Keratinocyte (primary cell): ENCODE measurements around the gene TLE7. TPM values are rescaled to one million over a fixed set of nuclear protein-coding genes. Genes with fewer than 3 reads are reported as not detected.

ENCODE experiments used
- DNase-seq: peaks from one replicate; pipeline ENCODE4 v3.0.0-alpha.2; 2011; ENCODE audit warnings: low read depth, missing footprints, low spot score
- FAIRE-seq: peaks from 2 replicates; lab custom pipeline; 2011; peaks lifted over from hg19 to GRCh38; lab: Jason Lieb, UNC
- H2AFZ ChIP-seq: 2 replicates; pipeline ENCODE4 v1.6.0; 2012; ENCODE audit warnings: low read length, control low read depth, inconsistent platforms; ENCODE audit not compliant: control insufficient read depth
- H3K27ac ChIP-seq: 2 replicates; pipeline ENCODE4 v1.5.1; 2011; ENCODE audit warnings: low read length; ENCODE audit not compliant: control insufficient read depth, insufficient read depth
- H3K27me3 ChIP-seq: 3 replicates; pipeline ENCODE4 v1.6.0; 2011; ENCODE audit warnings: low read length; ENCODE audit not compliant: control insufficient read depth, insufficient read depth; ENCODE audit errors: extremely low read depth
- H3K36me3 ChIP-seq, 2 experiments: 2 replicates in 1 of 2; 3 replicates in 1 of 2; pipeline ENCODE4 v1.5.1; 2011; ENCODE audit warnings: low read length in 2 of 2, mild to moderate bottlenecking in 1 of 2; ENCODE audit not compliant: control insufficient read depth in 2 of 2, insufficient read depth in 2 of 2; ENCODE audit errors: extremely low read depth in 1 of 2
- H3K4me1 ChIP-seq: 3 replicates; pipeline ENCODE4 v1.5.1; 2011; ENCODE audit warnings: low read length; ENCODE audit not compliant: control insufficient read depth, insufficient read depth; ENCODE audit errors: extremely low read depth
- H3K4me2 ChIP-seq: 3 replicates; pipeline ENCODE4 v1.6.0; 2011; ENCODE audit warnings: low read depth, low read length; ENCODE audit not compliant: control insufficient read depth, insufficient read depth; ENCODE audit errors: extremely low read depth
- H3K4me3 ChIP-seq, 3 experiments: fragments of 200-600 bp in 1 of 3; sonication (generic) in 1 of 3; 2 replicates in 2 of 3; 3 replicates in 1 of 3; pipeline ENCODE4 v1.5.1; 2011 to 2016; ENCODE audit warnings: low read length in 3 of 3, mild to moderate bottlenecking in 3 of 3, control low read depth in 2 of 3, inconsistent platforms in 1 of 3, low read depth in 1 of 3, mixed read lengths in 1 of 3, mixed run types in 1 of 3, moderate library complexity in 1 of 3; ENCODE audit not compliant: control insufficient read depth in 2 of 3, insufficient read depth in 2 of 3; ENCODE audit errors: extremely low read depth in 1 of 3
- H3K79me2 ChIP-seq: 2 replicates; pipeline ENCODE4 v1.6.0; 2012; ENCODE audit warnings: low read length; ENCODE audit not compliant: control insufficient read depth, insufficient read depth
- H3K9ac ChIP-seq: 3 replicates; pipeline ENCODE4 v1.6.0; 2011; ENCODE audit warnings: low read length; ENCODE audit not compliant: control insufficient read depth, insufficient read depth; ENCODE audit errors: extremely low read depth
- H3K9me1 ChIP-seq: 3 replicates; pipeline ENCODE4 v1.6.0; 2011; ENCODE audit warnings: low read length; ENCODE audit not compliant: control insufficient read depth, insufficient read depth; ENCODE audit errors: extremely low read depth
- H3K9me3 ChIP-seq: 2 replicates; pipeline ENCODE4 v1.5.1; 2012; ENCODE audit warnings: low read depth, low read length; ENCODE audit not compliant: control insufficient read depth
- H4K20me1 ChIP-seq: 3 replicates; pipeline ENCODE4 v1.6.0; 2011; ENCODE audit warnings: low read length; ENCODE audit not compliant: control insufficient read depth, insufficient read depth; ENCODE audit errors: extremely low read depth
- CTCF ChIP-seq, 3 experiments: IDR thresholded peaks in 1 of 3; conservative IDR thresholded peaks in 1 of 3; optimal IDR thresholded peaks in 1 of 3; 2 replicates in 2 of 3; 3 replicates in 1 of 3; pipeline versions ENCODE3 to v1.5.1; 2011; ENCODE audit warnings: low read length in 3 of 3, mild to moderate bottlenecking in 3 of 3, moderate library complexity in 2 of 3, control low read depth in 1 of 3, inconsistent platforms in 1 of 3; ENCODE audit not compliant: insufficient read depth in 2 of 3; ENCODE audit errors: extremely low read depth in 1 of 3
- EZH2 ChIP-seq: IDR thresholded peaks from one replicate; pipeline ENCODE4 v1.6.1; 2012; ENCODE audit warnings: inconsistent platforms, mild to moderate bottlenecking, low read length, moderate library complexity
- dilution Hi-C: fragments of 300-500 bp; cut with MboI; formaldehyde crosslinking; loops from one replicate; pipeline ENCODE4 v1.7.0; 2020; ENCODE audit warnings: low sequenced_read_pairs; ENCODE audit not compliant: extremely low pct_ligation_motif_present
- polyA plus RNA-seq, 5 experiments: library from polyadenylated mRNA; depleted of rRNA in 3 of 5; stranded (reverse) in 3 of 5; stranded (forward) in 1 of 5; unstranded in 1 of 5; fragments of >200 nt; gene quantifications; 1 replicate in 1 of 5; 2 replicates in 3 of 5; 3 replicates in 1 of 5; pipeline versions ENCODE4 v1.2.1 to v1.2.3, GENCODE V29; 2011 to 2012; ENCODE audit warnings: missing spikeins in 2 of 5, low read depth in 1 of 5, low replicate concordance in 1 of 5

Gene TLE7
- polyA plus RNA-seq, 1 donor (not counting 4 experiments of a cell fraction or from before 2014, with no cell fraction given): not detected

GRCh38 chr16:71439523-71439922 lies 2.3 kb downstream of the TLE7 start:
- no peak for DNase-seq
- no peak for FAIRE-seq
- no peak for TF ChIP-seq CTCF (optimal IDR thresholded peaks at IDR 0.05 in 1 of 3, IDR thresholded peaks at IDR 0.05 in 1 of 3, conservative IDR thresholded peaks at IDR 0.05 in 1 of 3; ENCODE audit: extremely low read depth in 1 of 3, insufficient read depth in 2 of 3, low read length in 3 of 3)
- no peak for TF ChIP-seq EZH2
- Histone ChIP-seq H3K27ac (no peak overlapping the region), H3K36me3 (no peaks in the 10 kb centered on the region), H3K9me3 (peaks cover 4% of the 10 kb centered on the region), H3K9me1 (no peaks in the 10 kb centered on the region), H3K4me2 (no peak overlapping the region), H3K4me3 (no peak overlapping the region), H3K27me3 (no peaks in the 10 kb centered on the region), H3K9ac (no peak overlapping the region), H2AFZ (no peak overlapping the region), H3K4me1 (no peaks in the 10 kb centered on the region), H4K20me1 (no peaks in the 10 kb centered on the region), H3K79me2 (no peaks in the 10 kb centered on the region)
- dilution Hi-C loops: no loop called here

GRCh38 chr16:71436473-71436872 lies 5.4 kb downstream of the TLE7 start:
- no peak for FAIRE-seq
- TF ChIP-seq EZH2: no peak
- no peak for TF ChIP-seq CTCF (optimal IDR thresholded peaks at IDR 0.05 in 1 of 3, IDR thresholded peaks at IDR 0.05 in 1 of 3, conservative IDR thresholded peaks at IDR 0.05 in 1 of 3; ENCODE audit: extremely low read depth in 1 of 3, insufficient read depth in 2 of 3, low read length in 3 of 3)

More at GRCh38 chr16:71436473-71436872, 5.4 kb downstream of the TLE7 start:
- H3K4me1 ChIP-seq: no peaks in the 10 kb centered on the region
- no peaks in the 10 kb centered on the region for H3K79me2 ChIP-seq
- H3K9me3 ChIP-seq: no peaks in the 10 kb centered on the region
- H4K20me1 ChIP-seq: no peaks in the 10 kb centered on the region
- no peaks in the 10 kb centered on the region for H3K27me3 ChIP-seq
- H3K4me2 ChIP-seq: no peak overlapping the region
- H3K9ac ChIP-seq: no peak overlapping the region
- DNase-seq: no peak
- H2AFZ ChIP-seq: no peak overlapping the region
- H3K36me3 ChIP-seq: no peaks in the 10 kb centered on the region
- dilution Hi-C loops: no loop called here
- no peak overlapping the region for H3K27ac ChIP-seq
- H3K4me3 ChIP-seq: no peak overlapping the region
- H3K9me1 ChIP-seq: no peaks in the 10 kb centered on the region
